HG03460 (cell line): ENCODE measurements around the gene ZNF17.

ENCODE experiments used
- ATAC-seq: cut with Tn5 transposase; IDR thresholded peaks from one replicate; pipeline ENCODE4 v1.9.1; 2021; ENCODE audit not compliant: unreplicated experiment

Gene ZNF17

GRCh38 chr19:57421037-57421436, 10.1 kb downstream of the ZNF17 start:
- no peak for ATAC-seq

- ATAC-seq = peak; percentile 8
These were observed 23.6 kb downstream of the ZNF17 start for GRCh38 chr19:57434386-57435061.

GRCh38 chr19:57435062-57435978, 24.4 kb downstream of the ZNF17 start, which contains the start of gene ZNF749:
TSS of gene ZNF749 (plus strand) at chr19:57435325. CDS start at chr19:57435579, 254 bp downstream.
- ATAC-seq = peak; percentile 95

- ATAC-seq = no peak
These were observed 25.5 kb downstream of the ZNF17 start for GRCh38 chr19:57436417-57436816.

- no peak for ATAC-seq
These were observed 27.0 kb downstream of the ZNF17 start for GRCh38 chr19:57437931-57438330.

GRCh38 chr19:57438925-57439324, 28.0 kb downstream of the ZNF17 start:
- no peak for ATAC-seq

GRCh38 chr19:57441979-57442752, 31.2 kb downstream of the ZNF17 start:
- ATAC-seq = no peak

GRCh38 chr19:57443121-57443696, 32.2 kb downstream of the ZNF17 start:
- ATAC-seq = no peak

- ATAC-seq = no peak
These were observed 41.3 kb downstream of the ZNF17 start for GRCh38 chr19:57452307-57452706.

- ATAC-seq = no peak
These were observed 54.9 kb downstream of the ZNF17 start for GRCh38 chr19:57465680-57466381.

- no peak for ATAC-seq
These were observed 55.5 kb downstream of the ZNF17 start for GRCh38 chr19:57466489-57466888.
